HCT116 (cell line): ENCODE data around the gene LRRFIP1.

ENCODE experiments used
- CEBPB ChIP-seq: IDR thresholded peaks from 2 replicates; pipeline ENCODE4 v1.6.1; 2012; ENCODE audit warnings: low read depth
- CTCF ChIP-seq, 3 experiments: fragments of 200-600 bp in 1 of 3; sonication (generic) in 1 of 3; IDR thresholded peaks in 2 of 3; conservative IDR thresholded peaks in 1 of 3; 2 replicates each; pipeline ENCODE4 v1.5.1; 2012 to 2017; ENCODE audit warnings: low read depth in 2 of 3, low read length in 2 of 3, antibody characterized with exemption in 1 of 3, borderline replicate concordance in 1 of 3, control low read depth in 1 of 3, mild to moderate bottlenecking in 1 of 3, mixed read lengths in 1 of 3, mixed run types in 1 of 3, moderate library complexity in 1 of 3; ENCODE audit not compliant: insufficient read depth in 1 of 3
- ELF1 ChIP-seq: IDR thresholded peaks from 2 replicates; pipeline ENCODE4 v1.6.1; 2012; ENCODE audit warnings: low read depth, borderline replicate concordance
- EZH2 ChIP-seq: fragments of 200-600 bp; sonication (generic); IDR thresholded peaks from 2 replicates; pipeline ENCODE4 v1.6.1; 2017; ENCODE audit warnings: antibody characterized with exemption, mixed run types
- EZH2phosphoT487 ChIP-seq: fragments of 200-600 bp; IDR thresholded peaks from 2 replicates; pipeline ENCODE4 v1.6.1; 2018; ENCODE audit warnings: antibody characterized with exemption, borderline replicate concordance
- JUND ChIP-seq: IDR thresholded peaks from 2 replicates; pipeline ENCODE4 v1.6.1; 2012
- POLR2A ChIP-seq: IDR thresholded peaks from 2 replicates; pipeline ENCODE4 v1.7.0; 2011; ENCODE audit warnings: borderline replicate concordance; ENCODE audit not compliant: insufficient read depth, insufficient read length; ENCODE audit errors: extremely low read depth
- POLR2AphosphoS5 ChIP-seq: IDR thresholded peaks from 2 replicates; pipeline ENCODE4 v1.6.1; 2011; ENCODE audit warnings: mild to moderate bottlenecking, low read depth, low read length, moderate library complexity
- SRF ChIP-seq: IDR thresholded peaks from 2 replicates; pipeline ENCODE4 v1.6.1; 2012; ENCODE audit warnings: low read depth
- TCF7L2 ChIP-seq: IDR thresholded peaks from 2 replicates; pipeline ENCODE4 v1.7.0; 2011; ENCODE audit warnings: borderline replicate concordance, inconsistent platforms; ENCODE audit not compliant: insufficient read depth, insufficient read length; ENCODE audit errors: extremely low read depth
- YY1 ChIP-seq: IDR thresholded peaks from 2 replicates; pipeline ENCODE4 v1.6.1; 2011; ENCODE audit warnings: low read length, low read depth, moderate library complexity, mild to moderate bottlenecking; ENCODE audit not compliant: insufficient replicate concordance; ENCODE audit errors: extremely low read depth
- TF ChIP-seq, protein P1 (sequence below): IDR thresholded peaks from 2 replicates; pipeline ENCODE4 v1.6.1; 2012

DNA sequence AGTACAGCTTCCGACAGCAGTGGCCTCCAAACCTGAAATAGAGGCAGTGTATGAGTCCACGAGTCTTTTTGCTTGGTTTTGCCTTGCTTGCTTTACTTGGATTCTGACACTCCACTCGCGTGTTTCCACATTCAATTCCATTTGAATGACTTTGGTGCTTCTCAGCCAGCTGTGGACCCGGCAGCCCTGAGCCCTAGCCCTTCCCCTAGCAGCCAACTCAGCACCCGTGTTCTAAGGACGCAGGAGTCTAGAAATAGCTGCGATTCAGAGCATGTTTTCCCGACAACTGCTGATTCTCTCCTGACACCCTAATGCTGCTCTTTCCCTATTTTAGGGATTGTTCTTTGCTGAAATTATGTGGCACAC is 20.6 kb downstream of the LRRFIP1 start:
- TF ChIP-seq POLR2A (no peak), TCF7L2 (no peak), CTCF (IDR thresholded peaks at IDR 0.05 in 2 of 3, conservative IDR thresholded peaks at IDR 0.05 in 1 of 3; ENCODE audit: borderline replicate concordance in 1 of 3, insufficient read depth in 1 of 3, low read depth in 2 of 3, low read length in 2 of 3) (no peak), POLR2AphosphoS5 (no peak), ELF1 (no peak), JUND (no peak), YY1 (no peak), SRF (no peak), EZH2 (no peak), EZH2phosphoT487 (no peak), CEBPB (no peak)
- TF ChIP-seq, protein P1, sequence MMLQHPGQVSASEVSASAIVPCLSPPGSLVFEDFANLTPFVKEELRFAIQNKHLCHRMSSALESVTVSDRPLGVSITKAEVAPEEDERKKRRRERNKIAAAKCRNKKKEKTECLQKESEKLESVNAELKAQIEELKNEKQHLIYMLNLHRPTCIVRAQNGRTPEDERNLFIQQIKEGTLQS = no peak
